HepG2 (cell line): Measurements from ENCODE around the gene SLC25A15. TPM values are rescaled to one million over a fixed set of nuclear protein-coding genes. Genes with fewer than 3 reads are reported as not detected.

Experiments used
- ATAC-seq: fragments of 200-7000 bp; cut with Tn5 transposase; 3 replicates; pipeline ENCODE4 v1.9.1; 2020; ENCODE audit warnings: mild to moderate bottlenecking, moderate library complexity
- BruUV-seq: library from RNA; stranded (reverse); fragments of 400-500 nt; replicated peaks from 2 replicates; lab custom pipeline; 2021; lab: Mats Ljungman, UMichigan
- CTCF ChIA-PET: fragments of 300-600 bp; formaldehyde crosslinking; extraction: SDS; loops from one replicate; lab custom pipeline; 2021; ENCODE audit warnings: low total read pairs, inconsistent platforms, low intra/inter-chr PET ratio; lab: Yijun Ruan, JAX
- POLR2A ChIA-PET: fragments of 350-600 bp; sonication (Branson Sonifier 250); formaldehyde crosslinking; loops from one replicate; lab custom pipeline; 2020; ENCODE audit warnings: antibody characterized with exemption, inconsistent platforms; lab: Yijun Ruan, JAX
- DNase-seq: peaks from one replicate; pipeline ENCODE4 v3.0.0-alpha.2; 2015; ENCODE audit warnings: low spot score
- FAIRE-seq: peaks from 3 replicates; lab custom pipeline; 2011; peaks lifted over from hg19 to GRCh38; lab: Jason Lieb, UNC
- H2AFZ ChIP-seq: one replicate; pipeline ENCODE4 v1.6.1; 2011; ENCODE audit warnings: low read length, inconsistent platforms
- H3K27ac ChIP-seq: fragments of 300-600 bp; 3 replicates; pipeline ENCODE4 v1.8.0; 2011; ENCODE audit warnings: mixed run types, mild to moderate bottlenecking, mixed read lengths, low read length, inconsistent platforms; ENCODE audit not compliant: insufficient read depth; ENCODE audit errors: extremely low read length
- H3K27me3 ChIP-seq, 2 experiments: fragments of 200-600 bp in 1 of 2; 2 replicates in 1 of 2; 3 replicates in 1 of 2; pipeline versions ENCODE4 v1.6.0 to v1.8.0; 2011; ENCODE audit warnings: low read length in 2 of 2, mild to moderate bottlenecking in 2 of 2, moderate library complexity in 2 of 2, inconsistent platforms in 1 of 2; ENCODE audit not compliant: insufficient read depth in 2 of 2, control insufficient read depth in 1 of 2
- H3K36me3 ChIP-seq, 2 experiments: fragments of 200-600 bp in 1 of 2; replicated peaks in 1 of 2; 2 replicates in 1 of 2; 3 replicates in 1 of 2; pipeline versions ENCODE4 v1.5.1 to v1.8.0; 2011; ENCODE audit warnings: low read length in 2 of 2, inconsistent platforms in 1 of 2; ENCODE audit not compliant: insufficient read depth in 2 of 2, control insufficient read depth in 1 of 2
- H3K4me1 ChIP-seq: 2 replicates; pipeline ENCODE4 v1.5.1; 2012; ENCODE audit warnings: low read length, inconsistent platforms; ENCODE audit not compliant: insufficient read depth
- H3K4me2 ChIP-seq: 2 replicates; pipeline ENCODE4 v1.6.0; 2011; ENCODE audit warnings: low read depth, low read length, inconsistent platforms
- H3K4me3 ChIP-seq, 3 experiments: fragments of 200-600 bp in 1 of 3; sonication (generic), shearing (Covaris generic) in 1 of 3; replicated peaks in 1 of 3; 2 replicates each; pipeline ENCODE4 v1.5.1; 2011 to 2016; ENCODE audit warnings: low read length in 3 of 3, inconsistent platforms in 2 of 3, low read depth in 2 of 3, mild to moderate bottlenecking in 2 of 3, control low read depth in 1 of 3, mixed read lengths in 1 of 3; ENCODE audit not compliant: insufficient read depth in 1 of 3
- H3K79me2 ChIP-seq: one replicate; pipeline ENCODE4 v1.6.1; 2011; ENCODE audit warnings: low read length, inconsistent platforms; ENCODE audit not compliant: insufficient read depth
- H3K9ac ChIP-seq: 2 replicates; pipeline ENCODE4 v1.6.0; 2011; ENCODE audit warnings: mild to moderate bottlenecking, low read depth, low read length, inconsistent platforms; ENCODE audit not compliant: insufficient read depth
- H3K9me3 ChIP-seq: 2 replicates; pipeline ENCODE4 v1.5.1; 2012; ENCODE audit warnings: mild to moderate bottlenecking, low read length
- H4K20me1 ChIP-seq: 2 replicates; pipeline ENCODE4 v1.6.0; 2011; ENCODE audit warnings: inconsistent platforms, mild to moderate bottlenecking, low read length, moderate library complexity; ENCODE audit not compliant: insufficient read depth
- KLF12 ChIP-seq: sonication (generic); formaldehyde crosslinking; IDR thresholded peaks from 2 replicates; pipeline ENCODE4 v1.4.0; 2020; ENCODE audit warnings: missing genetic modification reagents, borderline replicate concordance
- MAFF ChIP-seq: IDR thresholded peaks from 2 replicates; pipeline ENCODE4 v1.6.1; 2011; ENCODE audit warnings: low read depth, low read length, improper control_type of control experiment
- ZBTB21 ChIP-seq: sonication (generic); formaldehyde crosslinking; IDR thresholded peaks from 2 replicates; pipeline ENCODE4 v1.4.0; 2020; ENCODE audit warnings: missing genetic modification reagents
- ZNF10 ChIP-seq: sonication (generic); formaldehyde crosslinking; IDR thresholded peaks from 2 replicates; pipeline ENCODE4 v1.4.0; 2020; ENCODE audit warnings: mild to moderate bottlenecking, low read depth, missing genetic modification reagents, borderline replicate concordance
- ZNF570 ChIP-seq: sonication (generic); formaldehyde crosslinking; IDR thresholded peaks from 2 replicates; pipeline ENCODE4 v1.4.0; 2020; ENCODE audit warnings: mild to moderate bottlenecking, missing genetic modification reagents, borderline replicate concordance
- ZNF605 ChIP-seq: sonication (generic); formaldehyde crosslinking; IDR thresholded peaks from 2 replicates; pipeline ENCODE4 v1.8.0; 2022; ENCODE audit warnings: mild to moderate bottlenecking, missing genetic modification reagents
- ZNF780A ChIP-seq: sonication (generic); formaldehyde crosslinking; IDR thresholded peaks from 2 replicates; pipeline ENCODE4 v1.8.0; 2022; ENCODE audit warnings: mild to moderate bottlenecking, missing genetic modification reagents, moderate library complexity
- WGBS: methylation state at CpG from one replicate; pipeline ENCODE4 v1.1.6; 2017; ENCODE audit warnings: low lambda C conversion rate; 5-methylcytosine and 5-hydroxymethylcytosine counted together
- in situ Hi-C: cut with HindIII; loops from 2 replicates; pipeline ENCODE4 v1.10.0; 2017; ENCODE audit warnings: low pct_unique_long_range_greater_than_20kb; ENCODE audit not compliant: extremely low pct_ligation_motif_present
- intact Hi-C: fragments of 100-400 bp; cut with micrococcal nuclease; formaldehyde crosslinking; loops from one replicate; pipeline ENCODE4 v1.10.0; 2022; ENCODE audit not compliant: unreplicated experiment
- polyA plus RNA-seq, 8 experiments: library from polyadenylated mRNA; depleted of rRNA in 3 of 8; stranded (reverse) in 7 of 8; unstranded in 1 of 8; fragments of >200 nt; fragmentation: Illumina TruSeq in 4 of 8; extraction: Trizol in 4 of 8; gene quantifications; 2 replicates each; pipeline versions ENCODE4 v1.2.1 to v1.2.3, GENCODE V29; 2011 to 2016; ENCODE audit warnings: low read depth in 4 of 8, missing spikeins in 1 of 8, mixed read lengths in 1 of 8; ENCODE audit not compliant: insufficient read depth in 1 of 8
- total RNA-seq, 5 experiments: library from RNA; depleted of rRNA; stranded (reverse); fragments of >200 nt; fragmentation: Illumina TruSeq; extraction: Trizol; gene quantifications; 2 replicates each; pipeline ENCODE4 v1.2.3, GENCODE V29; 2016; ENCODE audit warnings: low read depth in 1 of 5
- TF ChIP-seq, protein P1 (sequence below): sonication (generic); formaldehyde crosslinking; IDR thresholded peaks from 2 replicates; pipeline ENCODE4 v1.5.0; 2020; ENCODE audit warnings: mild to moderate bottlenecking, missing genetic modification reagents
- TF ChIP-seq, protein P2 (sequence below): IDR thresholded peaks from 2 replicates; pipeline ENCODE4 v1.6.1; 2012; ENCODE audit warnings: low read depth, low read length, improper control_type of control experiment

SLC25A15 gene
- total and polyA plus RNA-seq, 2 of the 13 experiments (the other 11 are each of a cell fraction or from before 2014, with no cell fraction given), result 17.3 to 39.1 TPM

DNA sequence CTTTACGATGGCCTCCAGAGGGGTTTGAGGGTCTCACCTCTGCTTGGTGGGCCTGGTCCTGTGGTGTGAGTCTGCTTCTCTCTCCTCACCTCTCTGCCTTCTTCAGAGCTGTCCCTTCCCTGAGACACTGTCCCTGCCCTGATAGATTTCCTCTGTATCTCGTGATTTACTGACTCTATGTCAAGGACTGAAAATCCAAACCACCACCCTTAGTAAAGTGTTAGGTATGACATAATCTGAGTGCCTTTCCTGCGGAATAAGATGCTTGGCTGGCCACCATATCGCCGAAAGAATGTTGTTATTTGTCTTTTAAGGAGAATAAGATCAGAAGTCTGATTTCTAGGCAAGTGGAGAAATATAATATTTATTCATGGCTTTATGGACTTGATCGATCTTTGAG lies 7.2 kb downstream of the SLC25A15 start:
- Histone ChIP-seq H3K9ac (no peak overlapping the region), H3K27me3 (no peaks in the 10 kb centered on the region), H3K4me1 (peaks cover 57% of the 10 kb centered on the region), H3K4me2 (no peak overlapping the region), H2AFZ (no peak overlapping the region), H3K36me3 (peaks cover 25 to 59% of the 10 kb centered on the region in 2 experiments), H3K27ac (no peak overlapping the region), H3K9me3 (no peaks in the 10 kb centered on the region), H3K4me3 (no peak overlapping the region), H3K79me2 (peaks cover 26% of the 10 kb centered on the region), H4K20me1 (no peaks in the 10 kb centered on the region)
- ChIA-PET POLR2A (interaction anchor here (6.4 kb wide), 1 partner anchor 9 kb away, joined by 65 read pairs; the partner anchor contains the start of gene SLC25A15), CTCF (no interaction called here)
- 96% methylated on average over 6 of the region's 6 CpGs for WGBS
- DNase-seq, result no peak
- TF ChIP-seq ZNF10 (CRISPR knock-in tag) (no peak), ZBTB21 (CRISPR knock-in tag) (no peak), ZNF605 (CRISPR knock-in tag) (no peak), ZNF780A (CRISPR knock-in tag) (no peak), MAFF (no peak), ZNF570 (CRISPR knock-in tag) (no peak), KLF12 (CRISPR knock-in tag) (no peak)
- TF ChIP-seq, protein P1, sequence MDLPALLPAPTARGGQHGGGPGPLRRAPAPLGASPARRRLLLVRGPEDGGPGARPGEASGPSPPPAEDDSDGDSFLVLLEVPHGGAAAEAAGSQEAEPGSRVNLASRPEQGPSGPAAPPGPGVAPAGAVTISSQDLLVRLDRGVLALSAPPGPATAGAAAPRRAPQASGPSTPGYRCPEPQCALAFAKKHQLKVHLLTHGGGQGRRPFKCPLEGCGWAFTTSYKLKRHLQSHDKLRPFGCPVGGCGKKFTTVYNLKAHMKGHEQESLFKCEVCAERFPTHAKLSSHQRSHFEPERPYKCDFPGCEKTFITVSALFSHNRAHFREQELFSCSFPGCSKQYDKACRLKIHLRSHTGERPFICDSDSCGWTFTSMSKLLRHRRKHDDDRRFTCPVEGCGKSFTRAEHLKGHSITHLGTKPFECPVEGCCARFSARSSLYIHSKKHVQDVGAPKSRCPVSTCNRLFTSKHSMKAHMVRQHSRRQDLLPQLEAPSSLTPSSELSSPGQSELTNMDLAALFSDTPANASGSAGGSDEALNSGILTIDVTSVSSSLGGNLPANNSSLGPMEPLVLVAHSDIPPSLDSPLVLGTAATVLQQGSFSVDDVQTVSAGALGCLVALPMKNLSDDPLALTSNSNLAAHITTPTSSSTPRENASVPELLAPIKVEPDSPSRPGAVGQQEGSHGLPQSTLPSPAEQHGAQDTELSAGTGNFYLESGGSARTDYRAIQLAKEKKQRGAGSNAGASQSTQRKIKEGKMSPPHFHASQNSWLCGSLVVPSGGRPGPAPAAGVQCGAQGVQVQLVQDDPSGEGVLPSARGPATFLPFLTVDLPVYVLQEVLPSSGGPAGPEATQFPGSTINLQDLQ (CRISPR knock-in tag), result no peak
- TF ChIP-seq, protein P2, sequence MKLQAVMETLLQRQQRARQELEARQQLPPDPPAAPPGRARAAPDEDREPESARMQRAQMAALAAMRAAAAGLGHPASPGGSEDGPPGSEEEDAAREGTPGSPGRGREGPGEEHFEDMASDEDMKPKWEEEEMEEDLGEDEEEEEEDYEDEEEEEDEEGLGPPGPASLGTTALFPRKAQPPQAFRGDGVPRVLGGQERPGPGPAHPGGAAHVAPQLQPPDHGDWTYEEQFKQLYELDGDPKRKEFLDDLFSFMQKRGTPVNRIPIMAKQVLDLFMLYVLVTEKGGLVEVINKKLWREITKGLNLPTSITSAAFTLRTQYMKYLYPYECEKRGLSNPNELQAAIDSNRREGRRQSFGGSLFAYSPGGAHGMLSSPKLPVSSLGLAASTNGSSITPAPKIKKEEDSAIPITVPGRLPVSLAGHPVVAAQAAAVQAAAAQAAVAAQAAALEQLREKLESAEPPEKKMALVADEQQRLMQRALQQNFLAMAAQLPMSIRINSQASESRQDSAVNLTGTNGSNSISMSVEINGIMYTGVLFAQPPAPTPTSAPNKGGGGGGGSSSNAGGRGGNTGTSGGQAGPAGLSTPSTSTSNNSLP, result no peak
- no peak for ATAC-seq
- no TSS peak for BruUV-seq
- intact Hi-C loops (no loop called here), in situ Hi-C loops (no loop called here)
- no peak for FAIRE-seq
